ENCODE results near the gene FAM200C. TPM values are rescaled to one million over a fixed set of nuclear protein-coding genes. Genes with fewer than 3 reads are reported as not detected.

Gene FAM200C
- total and polyA plus RNA-seq, 2 of the 13 experiments (the other 11 are each of a cell fraction or from before 2014, with no cell fraction given) = 3.2 to 4.7 TPM

- intact Hi-C loops (cut with micrococcal nuclease; ENCODE audit: unreplicated experiment) (no loop called here), in situ Hi-C loops (cut with HindIII; ENCODE audit: extremely low pct_ligation_motif_present, low pct_unique_long_range_greater_than_20kb) (no loop called here)
- Histone ChIP-seq H3K9me3 (ENCODE audit: low read length) (no peaks in the 10 kb centered on the region), H3K9ac (ENCODE audit: insufficient read depth, low read depth, low read length) (no peak overlapping the region), H3K4me1 (ENCODE audit: insufficient read depth, low read length) (no peaks in the 10 kb centered on the region), H3K36me3 (replicated peaks in 1 of 2; ENCODE audit: control insufficient read depth in 1 of 2, insufficient read depth in 2 of 2, low read length in 2 of 2) (no peaks in the 10 kb centered on the region), H3K4me3 (replicated peaks in 1 of 3; ENCODE audit: insufficient read depth in 1 of 3, low read depth in 2 of 3, low read length in 3 of 3) (no peak overlapping the region), H3K27me3 (ENCODE audit: control insufficient read depth in 1 of 2, insufficient read depth in 2 of 2, low read length in 2 of 2) (peaks cover 3 to 21% of the 10 kb centered on the region in 2 experiments; a peak in 3 of 5 replicates), H3K79me2 (ENCODE audit: insufficient read depth, low read length) (no peaks in the 10 kb centered on the region), H3K4me2 (ENCODE audit: low read depth, low read length) (no peak overlapping the region), H2AFZ (ENCODE audit: low read length) (no peak overlapping the region), H3K27ac (ENCODE audit: extremely low read length, insufficient read depth, low read length) (no peak overlapping the region), H4K20me1 (ENCODE audit: insufficient read depth, low read length) (no peaks in the 10 kb centered on the region)
- POLR2A ChIA-PET = no interaction called here
- no TSS peak for BruUV-seq (replicated peaks)
- FAIRE-seq (no peak), ATAC-seq (no peak), DNase-seq (ENCODE audit: low spot score) (no peak)
- TF ChIP-seq ZNF703 (CRISPR knock-in tag; IDR thresholded peaks at IDR 0.05; ENCODE audit: borderline replicate concordance) = no peak
- no peak for TF ChIP-seq ZUFSP (CRISPR knock-in tag; IDR thresholded peaks at IDR 0.05; ENCODE audit: borderline replicate concordance)
- CTCF ChIA-PET (ENCODE audit: low intra/inter-chr PET ratio, low total read pairs) = no interaction called here
These were observed 24.7 kb downstream of the FAM200C start for GRCh38 chr5:160375166-160375565.

- no peak for ATAC-seq
- Histone ChIP-seq H3K27ac (ENCODE audit: extremely low read length, insufficient read depth, low read length) (no peak overlapping the region), H3K9me3 (ENCODE audit: low read length) (no peaks in the 10 kb centered on the region), H3K4me1 (ENCODE audit: insufficient read depth, low read length) (no peaks in the 10 kb centered on the region), H3K27me3 (ENCODE audit: control insufficient read depth in 1 of 2, insufficient read depth in 2 of 2, low read length in 2 of 2) (peaks cover 7 to 32% of the 10 kb centered on the region in 2 experiments; a peak in 4 of 5 replicates), H3K36me3 (replicated peaks in 1 of 2; ENCODE audit: control insufficient read depth in 1 of 2, insufficient read depth in 2 of 2, low read length in 2 of 2) (no peaks in the 10 kb centered on the region), H4K20me1 (ENCODE audit: insufficient read depth, low read length) (no peaks in the 10 kb centered on the region), H3K9ac (ENCODE audit: insufficient read depth, low read depth, low read length) (no peak overlapping the region), H3K4me3 (replicated peaks in 1 of 3; ENCODE audit: insufficient read depth in 1 of 3, low read depth in 2 of 3, low read length in 3 of 3) (no peak overlapping the region), H2AFZ (ENCODE audit: low read length) (no peak overlapping the region), H3K4me2 (ENCODE audit: low read depth, low read length) (no peak overlapping the region), H3K79me2 (ENCODE audit: insufficient read depth, low read length) (no peaks in the 10 kb centered on the region)
- no peak for DNase-seq (ENCODE audit: low spot score)
- CTCF ChIA-PET (ENCODE audit: low intra/inter-chr PET ratio, low total read pairs) = no interaction called here
- no peak for FAIRE-seq
- in situ Hi-C loops (cut with HindIII; ENCODE audit: extremely low pct_ligation_motif_present, low pct_unique_long_range_greater_than_20kb) (no loop called here), intact Hi-C loops (cut with micrococcal nuclease; ENCODE audit: unreplicated experiment) (no loop called here)
- POLR2A ChIA-PET = no interaction called here
- no TSS peak for BruUV-seq (replicated peaks)
- TF ChIP-seq ATF6 (CRISPR knock-in tag; conservative IDR thresholded peaks at IDR 0.05) (no peak), ELF1 (CRISPR knock-in tag; IDR thresholded peaks at IDR 0.05) (no peak), SETDB1 (CRISPR knock-in tag; IDR thresholded peaks at IDR 0.05; ENCODE audit: borderline replicate concordance) (no peak), ZSCAN31 (CRISPR knock-in tag; IDR thresholded peaks at IDR 0.05; ENCODE audit: low read depth) (no peak), HNRNPL (IDR thresholded peaks at IDR 0.05; ENCODE audit: low read depth, low read length) (no peak), ZNF761 (CRISPR knock-in tag; conservative IDR thresholded peaks at IDR 0.05) (no peak), DPF2 (CRISPR knock-in tag; IDR thresholded peaks at IDR 0.05; ENCODE audit: borderline replicate concordance, low read depth) (no peak), ZBTB34 (CRISPR knock-in tag; IDR thresholded peaks at IDR 0.05) (no peak), ZGPAT (CRISPR knock-in tag; IDR thresholded peaks at IDR 0.05) (no peak)
These were observed 28.6 kb downstream of the FAM200C start for GRCh38 chr5:160371294-160371693.

All from HepG2 (cell line).